Measurements from ENCODE around the gene CCDC85A.

DNA sequence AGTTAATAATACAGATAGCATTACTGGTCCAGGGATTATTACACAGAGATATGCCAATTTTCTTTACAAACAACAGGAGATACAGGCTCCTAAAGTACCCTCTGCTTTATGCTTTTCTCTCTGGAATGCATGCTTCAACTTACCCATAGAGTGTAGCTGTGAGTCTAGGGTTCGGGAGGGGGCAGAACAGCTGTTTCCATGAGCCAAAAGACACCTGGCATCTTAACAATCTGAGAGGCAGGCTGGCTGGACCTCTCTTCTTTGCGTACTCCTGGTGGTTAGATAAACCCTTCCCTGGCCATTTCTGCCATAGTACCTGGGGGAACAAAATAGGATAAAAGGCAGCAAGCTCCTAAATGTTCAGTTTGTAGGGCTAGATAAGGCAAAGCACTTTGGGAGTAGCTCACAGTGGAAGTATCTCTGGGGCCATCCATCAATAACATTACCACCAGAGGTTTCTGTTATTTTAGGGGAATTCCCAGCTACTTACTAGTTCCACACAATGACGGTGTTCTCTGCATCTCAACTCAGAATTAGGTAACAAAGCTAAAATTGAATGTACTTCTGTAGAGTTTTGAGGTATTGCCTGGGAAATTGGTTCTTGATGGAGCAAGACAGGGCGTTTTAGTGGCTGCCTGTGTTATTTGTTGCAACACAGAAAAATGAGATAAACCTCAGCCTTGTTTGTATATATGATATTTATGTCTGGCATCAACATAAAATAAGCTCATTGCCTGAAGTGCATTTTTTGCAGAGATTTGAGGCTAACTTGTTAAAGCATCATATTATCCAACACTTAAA lies 6.2 kb upstream of the CCDC85A start:
- TF ChIP-seq, protein P1, sequence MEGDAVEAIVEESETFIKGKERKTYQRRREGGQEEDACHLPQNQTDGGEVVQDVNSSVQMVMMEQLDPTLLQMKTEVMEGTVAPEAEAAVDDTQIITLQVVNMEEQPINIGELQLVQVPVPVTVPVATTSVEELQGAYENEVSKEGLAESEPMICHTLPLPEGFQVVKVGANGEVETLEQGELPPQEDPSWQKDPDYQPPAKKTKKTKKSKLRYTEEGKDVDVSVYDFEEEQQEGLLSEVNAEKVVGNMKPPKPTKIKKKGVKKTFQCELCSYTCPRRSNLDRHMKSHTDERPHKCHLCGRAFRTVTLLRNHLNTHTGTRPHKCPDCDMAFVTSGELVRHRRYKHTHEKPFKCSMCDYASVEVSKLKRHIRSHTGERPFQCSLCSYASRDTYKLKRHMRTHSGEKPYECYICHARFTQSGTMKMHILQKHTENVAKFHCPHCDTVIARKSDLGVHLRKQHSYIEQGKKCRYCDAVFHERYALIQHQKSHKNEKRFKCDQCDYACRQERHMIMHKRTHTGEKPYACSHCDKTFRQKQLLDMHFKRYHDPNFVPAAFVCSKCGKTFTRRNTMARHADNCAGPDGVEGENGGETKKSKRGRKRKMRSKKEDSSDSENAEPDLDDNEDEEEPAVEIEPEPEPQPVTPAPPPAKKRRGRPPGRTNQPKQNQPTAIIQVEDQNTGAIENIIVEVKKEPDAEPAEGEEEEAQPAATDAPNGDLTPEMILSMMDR (IDR thresholded peaks at IDR 0.05): no peak
- TF ChIP-seq POLR2A (IDR thresholded peaks at IDR 0.05): no peak
